ENCODE results near the gene PTPRN2.

The PTPRN2 gene

GRCh38 chr7:158323741-158324396, 263.8 kb downstream of the PTPRN2 start:
- H3K27ac Mint-ChIP-seq (ENCODE audit: low read depth): no peak overlapping the region
- ATAC-seq (replicated peaks; ENCODE audit: extremely low read depth, poor library complexity, severe bottlenecking): no peak

GRCh38 chr7:158322616-158323530, 264.8 kb downstream of the PTPRN2 start:
- Mint-ChIP-seq H3K27ac (ENCODE audit: low read depth) (no peak overlapping the region), H3K36me3 (ENCODE audit: insufficient read depth) (peaks cover 2% of the 10 kb centered on the region), H3K27me3 (peaks cover 10% of the 10 kb centered on the region), H3K9me3 (peaks cover 13% of the 10 kb centered on the region), H3K4me3 (no peak overlapping the region), H3K4me1 (no peaks in the 10 kb centered on the region)
- DNase-seq (ENCODE audit: low spot score in 2 of 2) (peak in 1 of 2 donors; percentile 5), ATAC-seq (replicated peaks; ENCODE audit: extremely low read depth, poor library complexity, severe bottlenecking) (no peak)

More at GRCh38 chr7:158323741-158324396, 263.8 kb downstream of the PTPRN2 start:
- Mint-ChIP-seq H3K4me1 (no peaks in the 10 kb centered on the region), H3K36me3 (ENCODE audit: insufficient read depth) (peaks cover 2% of the 10 kb centered on the region), H3K4me3 (no peak overlapping the region), H3K27me3 (peaks cover 10% of the 10 kb centered on the region), H3K9me3 (peaks cover 13% of the 10 kb centered on the region)
- peak in 1 of 2 donors; percentile 1 for DNase-seq (ENCODE audit: low spot score in 2 of 2)

- Mint-ChIP-seq H3K27me3 (peaks cover 10% of the 10 kb centered on the region), H3K36me3 (ENCODE audit: insufficient read depth) (peaks cover 2% of the 10 kb centered on the region), H3K9me3 (peaks cover 8% of the 10 kb centered on the region), H3K4me3 (no peak overlapping the region), H3K27ac (ENCODE audit: low read depth) (no peak overlapping the region), H3K4me1 (no peaks in the 10 kb centered on the region)
- ATAC-seq (replicated peaks; ENCODE audit: extremely low read depth, poor library complexity, severe bottlenecking): no peak
- DNase-seq (ENCODE audit: low spot score in 2 of 2): peak in 1 of 2 donors; percentile 4
These were observed 265.5 kb downstream of the PTPRN2 start for GRCh38 chr7:158321936-158322615.

GRCh38 chr7:158321056-158321700, 266.4 kb downstream of the PTPRN2 start:
- peak in 1 of 2 donors; percentile 1 for DNase-seq (ENCODE audit: low spot score in 2 of 2)
- Mint-ChIP-seq H3K27me3 (peaks cover 14% of the 10 kb centered on the region), H3K4me1 (no peaks in the 10 kb centered on the region), H3K4me3 (no peak overlapping the region), H3K36me3 (ENCODE audit: insufficient read depth) (peaks cover 2% of the 10 kb centered on the region), H3K9me3 (no peaks in the 10 kb centered on the region), H3K27ac (ENCODE audit: low read depth) (no peak overlapping the region)
- no peak for ATAC-seq (replicated peaks; ENCODE audit: extremely low read depth, poor library complexity, severe bottlenecking)

- ATAC-seq (replicated peaks; ENCODE audit: extremely low read depth, poor library complexity, severe bottlenecking): no peak
- H3K4me1 Mint-ChIP-seq: no peaks in the 10 kb centered on the region
These were observed 267.3 kb downstream of the PTPRN2 start for GRCh38 chr7:158320328-158320727.

GRCh38 chr7:158318511-158318913, 269.1 kb downstream of the PTPRN2 start:
- no peaks in the 10 kb centered on the region for H3K4me1 Mint-ChIP-seq
- no peak overlapping the region for H3K27ac Mint-ChIP-seq (ENCODE audit: low read depth)
- ATAC-seq (replicated peaks; ENCODE audit: extremely low read depth, poor library complexity, severe bottlenecking) (no peak), DNase-seq (ENCODE audit: low spot score in 2 of 2) (peak in 1 of 2 donors; percentile 4)
- peaks cover 22% of the 10 kb centered on the region for H3K27me3 Mint-ChIP-seq
- H3K36me3 Mint-ChIP-seq (ENCODE audit: insufficient read depth): no peaks in the 10 kb centered on the region
- H3K9me3 Mint-ChIP-seq: no peaks in the 10 kb centered on the region
- no peak overlapping the region for H3K4me3 Mint-ChIP-seq

More at GRCh38 chr7:158320328-158320727, 267.3 kb downstream of the PTPRN2 start:
- peaks cover under 1% of the 10 kb centered on the region for H3K36me3 Mint-ChIP-seq (ENCODE audit: insufficient read depth)
- DNase-seq (ENCODE audit: low spot score in 2 of 2): no peak
- H3K27ac Mint-ChIP-seq (ENCODE audit: low read depth): no peak overlapping the region
- no peak overlapping the region for H3K4me3 Mint-ChIP-seq
- peaks cover 22% of the 10 kb centered on the region for H3K27me3 Mint-ChIP-seq
- no peaks in the 10 kb centered on the region for H3K9me3 Mint-ChIP-seq

GRCh38 chr7:158317238-158318205, 270.1 kb downstream of the PTPRN2 start:
- no peak for DNase-seq (ENCODE audit: low spot score in 2 of 2)
- H3K27ac Mint-ChIP-seq (ENCODE audit: low read depth): no peak overlapping the region
- H3K36me3 Mint-ChIP-seq (ENCODE audit: insufficient read depth): no peaks in the 10 kb centered on the region
- peaks cover 22% of the 10 kb centered on the region for H3K27me3 Mint-ChIP-seq
- H3K9me3 Mint-ChIP-seq: peaks cover 2% of the 10 kb centered on the region
- no peak for ATAC-seq (replicated peaks; ENCODE audit: extremely low read depth, poor library complexity, severe bottlenecking)
- H3K4me3 Mint-ChIP-seq: no peak overlapping the region
- H3K4me1 Mint-ChIP-seq: no peaks in the 10 kb centered on the region

- no peak overlapping the region for H3K4me3 Mint-ChIP-seq
- no peaks in the 10 kb centered on the region for H3K36me3 Mint-ChIP-seq (ENCODE audit: insufficient read depth)
- no peaks in the 10 kb centered on the region for H3K4me1 Mint-ChIP-seq
- no peak for ATAC-seq (replicated peaks; ENCODE audit: extremely low read depth, poor library complexity, severe bottlenecking)
- peak in 1 of 2 donors; percentile 1 for DNase-seq (ENCODE audit: low spot score in 2 of 2)
- H3K9me3 Mint-ChIP-seq: peaks cover 10% of the 10 kb centered on the region
- peaks cover 22% of the 10 kb centered on the region for H3K27me3 Mint-ChIP-seq
- no peak overlapping the region for H3K27ac Mint-ChIP-seq (ENCODE audit: low read depth)
These were observed 271.1 kb downstream of the PTPRN2 start for GRCh38 chr7:158316466-158317031.

- Mint-ChIP-seq H3K9me3 (peaks cover 10% of the 10 kb centered on the region), H3K4me3 (no peak overlapping the region)
These were observed 271.7 kb downstream of the PTPRN2 start for GRCh38 chr7:158315881-158316280.

GRCh38 chr7:158315326-158315725, 272.3 kb downstream of the PTPRN2 start:
- H3K4me3 Mint-ChIP-seq: no peak overlapping the region
- H3K9me3 Mint-ChIP-seq: peaks cover 11% of the 10 kb centered on the region
- no peak overlapping the region for H3K27ac Mint-ChIP-seq (ENCODE audit: low read depth)
- peak in 1 of 2 donors; percentile 5 for DNase-seq (ENCODE audit: low spot score in 2 of 2)
- no peaks in the 10 kb centered on the region for H3K4me1 Mint-ChIP-seq
- peaks cover under 1% of the 10 kb centered on the region for H3K36me3 Mint-ChIP-seq (ENCODE audit: insufficient read depth)
- ATAC-seq (replicated peaks; ENCODE audit: extremely low read depth, poor library complexity, severe bottlenecking): no peak
- H3K27me3 Mint-ChIP-seq: peaks cover 18% of the 10 kb centered on the region

More at GRCh38 chr7:158315881-158316280, 271.7 kb downstream of the PTPRN2 start:
- ATAC-seq (replicated peaks; ENCODE audit: extremely low read depth, poor library complexity, severe bottlenecking): no peak
- no peak for DNase-seq (ENCODE audit: low spot score in 2 of 2)
- Mint-ChIP-seq H3K27ac (ENCODE audit: low read depth) (no peak overlapping the region), H3K4me1 (no peaks in the 10 kb centered on the region), H3K27me3 (peaks cover 22% of the 10 kb centered on the region), H3K36me3 (ENCODE audit: insufficient read depth) (no peaks in the 10 kb centered on the region)

GRCh38 chr7:158314394-158314793, 273.2 kb downstream of the PTPRN2 start:
- peaks cover 12% of the 10 kb centered on the region for H3K27me3 Mint-ChIP-seq
- no peak overlapping the region for H3K4me3 Mint-ChIP-seq
- no peak for DNase-seq (ENCODE audit: low spot score in 2 of 2)
- no peak overlapping the region for H3K27ac Mint-ChIP-seq (ENCODE audit: low read depth)
- ATAC-seq (replicated peaks; ENCODE audit: extremely low read depth, poor library complexity, severe bottlenecking): no peak
- peaks cover 18% of the 10 kb centered on the region for H3K9me3 Mint-ChIP-seq
- no peaks in the 10 kb centered on the region for H3K4me1 Mint-ChIP-seq
- peaks cover 2% of the 10 kb centered on the region for H3K36me3 Mint-ChIP-seq (ENCODE audit: insufficient read depth)

Measured in central memory CD8-positive, alpha-beta T cell (primary cell).